GM21423 (cell line): ENCODE data around the gene LRRC27.
"Not testable (repeated sequence)": the region's sequence is repeated elsewhere in the genome, so short reads cannot be mapped to it uniquely, and the experiment has no call there.

Experiments used
- ATAC-seq: cut with Tn5 transposase; IDR thresholded peaks from one replicate; pipeline ENCODE4 v1.9.1; 2021; ENCODE audit warnings: mild to moderate bottlenecking, moderate library complexity; ENCODE audit not compliant: unreplicated experiment

LRRC27 gene

GRCh38 chr10:132331601-132332432 lies at the start of gene LRRC27:
Gene LRRC27 (plus strand): TSS chr10:132332193. CDS start chr10:132333525, 1,332 bp downstream.
- ATAC-seq, result peak; percentile 68

- no peak for ATAC-seq
These were observed 49.1 kb upstream of the LRRC27 start for GRCh38 chr10:132282667-132283603.

GRCh38 chr10:132283604-132284382 lies 48.2 kb upstream of the LRRC27 start:
- ATAC-seq, result no peak

GRCh38 chr10:132289439-132289838 lies 42.6 kb upstream of the LRRC27 start:
- no peak for ATAC-seq

- ATAC-seq, result no peak
These were observed 41.4 kb upstream of the LRRC27 start for GRCh38 chr10:132290631-132291030.

GRCh38 chr10:132291826-132292225 lies 40.2 kb upstream of the LRRC27 start:
- ATAC-seq, result no peak

- no peak for ATAC-seq
These were observed 39.4 kb upstream of the LRRC27 start for GRCh38 chr10:132292287-132293200.

GRCh38 chr10:132293201-132293812 lies 38.7 kb upstream of the LRRC27 start:
- ATAC-seq, result no peak

- ATAC-seq, result no peak
These were observed 38.0 kb upstream of the LRRC27 start for GRCh38 chr10:132293813-132294520.

- no peak for ATAC-seq
These were observed 37.3 kb upstream of the LRRC27 start for GRCh38 chr10:132294561-132295318.

GRCh38 chr10:132295481-132295880 lies 36.5 kb upstream of the LRRC27 start:
- not testable (repeated sequence) for ATAC-seq

- ATAC-seq, result no peak
These were observed 35.1 kb upstream of the LRRC27 start for GRCh38 chr10:132296666-132297443.

GRCh38 chr10:132297526-132297925 lies 34.5 kb upstream of the LRRC27 start:
- ATAC-seq, result no peak

- no peak for ATAC-seq
These were observed 33.7 kb upstream of the LRRC27 start for GRCh38 chr10:132298038-132298881.

- no peak for ATAC-seq
These were observed 32.3 kb upstream of the LRRC27 start for GRCh38 chr10:132299371-132300336.
